HG02610 (cell line): ENCODE data around the gene PIP5K1B.

Experiments
- ATAC-seq: cut with Tn5 transposase; IDR thresholded peaks from one replicate; pipeline ENCODE4 v1.9.1; 2021; ENCODE audit warnings: mild to moderate bottlenecking, moderate library complexity; ENCODE audit not compliant: unreplicated experiment

PIP5K1B gene

GRCh38 chr9:68896486-68896885 is 191.4 kb downstream of the PIP5K1B start:
- peak; percentile 15 for ATAC-seq

GRCh38 chr9:68897577-68898145 is 192.6 kb downstream of the PIP5K1B start:
- no peak for ATAC-seq

GRCh38 chr9:68898781-68899439 is 193.9 kb downstream of the PIP5K1B start:
- ATAC-seq: no peak

- no peak for ATAC-seq
These were observed 199.4 kb downstream of the PIP5K1B start for GRCh38 chr9:68904454-68904853.

- no peak for ATAC-seq
These were observed 200.1 kb downstream of the PIP5K1B start for GRCh38 chr9:68905129-68905528.

- no peak for ATAC-seq
These were observed 202.9 kb downstream of the PIP5K1B start for GRCh38 chr9:68907910-68908309.

GRCh38 chr9:68912561-68912960 is 207.5 kb downstream of the PIP5K1B start:
- no peak for ATAC-seq

- no peak for ATAC-seq
These were observed 208.0 kb downstream of the PIP5K1B start for GRCh38 chr9:68913054-68913453.

- no peak for ATAC-seq
These were observed 209.7 kb downstream of the PIP5K1B start for GRCh38 chr9:68914751-68915150.

- ATAC-seq: no peak
These were observed 214.6 kb downstream of the PIP5K1B start for GRCh38 chr9:68919661-68920060.

GRCh38 chr9:68920921-68921320 is 215.9 kb downstream of the PIP5K1B start:
- no peak for ATAC-seq

- no peak for ATAC-seq
These were observed 218.4 kb downstream of the PIP5K1B start for GRCh38 chr9:68923480-68923879.

- no peak for ATAC-seq
These were observed 220.1 kb downstream of the PIP5K1B start for GRCh38 chr9:68925175-68925574.

GRCh38 chr9:68927165-68927564 is 222.1 kb downstream of the PIP5K1B start:
- no peak for ATAC-seq

- no peak for ATAC-seq
These were observed 226.8 kb downstream of the PIP5K1B start for GRCh38 chr9:68931821-68932220.

GRCh38 chr9:68932458-68932857 is 227.4 kb downstream of the PIP5K1B start:
- no peak for ATAC-seq

- peak; percentile 91 for ATAC-seq
These were observed 228.6 kb downstream of the PIP5K1B start for GRCh38 chr9:68933434-68934328.

GRCh38 chr9:68934329-68934644 is 229.2 kb downstream of the PIP5K1B start:
- ATAC-seq: no peak

GRCh38 chr9:68940573-68940972 is 235.5 kb downstream of the PIP5K1B start:
- ATAC-seq: no peak

GRCh38 chr9:68941780-68942459 is 236.9 kb downstream of the PIP5K1B start:
- ATAC-seq: no peak

GRCh38 chr9:68942790-68943189 is 237.8 kb downstream of the PIP5K1B start:
- ATAC-seq: no peak
